ENCODE results near the gene MPV17L.

MPV17L gene

GRCh38 chr16:15446901-15447300, 51.3 kb downstream of the MPV17L start (continued):
- no peak for TF ChIP-seq CREB5 (CRISPR knock-in tag; IDR thresholded peaks at IDR 0.05; ENCODE audit: low read depth)

- TF ChIP-seq TSHZ2 (CRISPR knock-in tag; IDR thresholded peaks at IDR 0.05) (no peak), RARB (CRISPR knock-in tag; IDR thresholded peaks at IDR 0.05) (no peak), ZC3H10 (CRISPR knock-in tag; IDR thresholded peaks at IDR 0.05) (no peak), SNAI2 (CRISPR knock-in tag; IDR thresholded peaks at IDR 0.05) (no peak), PATZ1 (CRISPR knock-in tag; IDR thresholded peaks at IDR 0.05; ENCODE audit: borderline replicate concordance) (no peak), ZFP30 (CRISPR knock-in tag; IDR thresholded peaks at IDR 0.05) (no peak), ZNF70 (CRISPR knock-in tag; IDR thresholded peaks at IDR 0.05) (no peak), CSDC2 (CRISPR knock-in tag; IDR thresholded peaks at IDR 0.05) (no peak), TCF4 (CRISPR knock-in tag; IDR thresholded peaks at IDR 0.05; ENCODE audit: borderline replicate concordance) (no peak), POU6F1 (CRISPR knock-in tag; IDR thresholded peaks at IDR 0.05; ENCODE audit: borderline replicate concordance, low read depth) (no peak), ESRRG (CRISPR knock-in tag; IDR thresholded peaks at IDR 0.05) (no peak), ZFP3 (CRISPR knock-in tag; IDR thresholded peaks at IDR 0.05) (no peak), PPARA (CRISPR knock-in tag; IDR thresholded peaks at IDR 0.05; ENCODE audit: borderline replicate concordance) (no peak), BACH2 (CRISPR knock-in tag; IDR thresholded peaks at IDR 0.05; ENCODE audit: borderline replicate concordance) (no peak), GLIS3 (CRISPR knock-in tag; IDR thresholded peaks at IDR 0.05) (no peak), ZNF8 (CRISPR knock-in tag; IDR thresholded peaks at IDR 0.05) (no peak), OSR1 (CRISPR knock-in tag; IDR thresholded peaks at IDR 0.05) (no peak)
- no peak for ATAC-seq
Measured at GRCh38 chr16:15450624-15451023, 55.1 kb downstream of the MPV17L start.

GRCh38 chr16:15451098-15451731, 55.7 kb downstream of the MPV17L start:
- no peak for ATAC-seq
- TF ChIP-seq OSR1 (CRISPR knock-in tag; IDR thresholded peaks at IDR 0.05) (no peak), PATZ1 (CRISPR knock-in tag; IDR thresholded peaks at IDR 0.05; ENCODE audit: borderline replicate concordance) (no peak), TOX (CRISPR knock-in tag; IDR thresholded peaks at IDR 0.05; ENCODE audit: borderline replicate concordance) (no peak), SNAI2 (CRISPR knock-in tag; IDR thresholded peaks at IDR 0.05) (no peak), TSHZ2 (CRISPR knock-in tag; IDR thresholded peaks at IDR 0.05) (no peak), ZFP30 (CRISPR knock-in tag; IDR thresholded peaks at IDR 0.05) (no peak), ISL1 (CRISPR knock-in tag; IDR thresholded peaks at IDR 0.05) (no peak), ARNTL (CRISPR knock-in tag; IDR thresholded peaks at IDR 0.05; ENCODE audit: borderline replicate concordance, low read depth) (no peak), BACH2 (CRISPR knock-in tag; IDR thresholded peaks at IDR 0.05; ENCODE audit: borderline replicate concordance) (no peak), ZNF70 (CRISPR knock-in tag; IDR thresholded peaks at IDR 0.05) (no peak), PPARA (CRISPR knock-in tag; IDR thresholded peaks at IDR 0.05; ENCODE audit: borderline replicate concordance) (no peak), CSRNP3 (CRISPR knock-in tag; IDR thresholded peaks at IDR 0.05) (no peak), TCF4 (CRISPR knock-in tag; IDR thresholded peaks at IDR 0.05; ENCODE audit: borderline replicate concordance) (no peak)

Data from SK-N-SH treated with all-trans-retinoic acid at 6 μM for 48 hours (cell line).